Fibroblast of lung (primary cell): ENCODE measurements around the gene UQCC2. TPM values are rescaled to one million over a fixed set of nuclear protein-coding genes. Genes with fewer than 3 reads are reported as not detected.
A peak's percentile ranks its signal among the peaks of the same experiment; 100 is the strongest.

Experiments
- DNase-seq, 2 donors: peaks; one replicate each; pipeline versions ENCODE4 v3.0.0 to v3.0.0-alpha.2; 2010; ENCODE audit warnings: low read depth in 2 of 2
- H2AFZ ChIP-seq: 2 replicates; pipeline ENCODE4 v1.5.1; 2012; ENCODE audit warnings: low read length, control low read depth, inconsistent platforms
- H3K27ac ChIP-seq: 2 replicates; pipeline ENCODE4 v1.5.1; 2011; ENCODE audit warnings: low read length, control low read depth; ENCODE audit not compliant: insufficient read depth
- H3K27me3 ChIP-seq: 2 replicates; pipeline ENCODE4 v1.5.1; 2011; ENCODE audit warnings: mild to moderate bottlenecking, low read length; ENCODE audit not compliant: control insufficient read depth, insufficient read depth
- H3K36me3 ChIP-seq: 2 replicates; pipeline ENCODE4 v1.5.1; 2011; ENCODE audit warnings: low read length; ENCODE audit not compliant: control insufficient read depth, insufficient read depth
- H3K4me1 ChIP-seq: 2 replicates; pipeline ENCODE4 v1.5.1; 2011; ENCODE audit warnings: low read length; ENCODE audit not compliant: control insufficient read depth, insufficient read depth; ENCODE audit errors: extremely low read depth
- H3K4me2 ChIP-seq: 2 replicates; pipeline ENCODE4 v1.5.1; 2011; ENCODE audit warnings: low read length, control low read depth; ENCODE audit not compliant: insufficient read depth; ENCODE audit errors: extremely low read depth
- H3K4me3 ChIP-seq, 4 experiments: fragments of 200-600 bp in 1 of 4; sonication (generic) in 1 of 4; replicated peaks in 1 of 4; 2 replicates each; pipeline ENCODE4 v1.5.1; 2011 to 2016; ENCODE audit warnings: low read length in 4 of 4, low read depth in 3 of 4, mild to moderate bottlenecking in 3 of 4, control low read depth in 2 of 4, inconsistent platforms in 1 of 4, mixed read lengths in 1 of 4; ENCODE audit not compliant: insufficient read depth in 1 of 4; ENCODE audit errors: control extremely low read depth in 1 of 4
- H3K79me2 ChIP-seq: 2 replicates; pipeline ENCODE4 v1.5.1; 2012; ENCODE audit warnings: mild to moderate bottlenecking, low read length, inconsistent platforms; ENCODE audit not compliant: control insufficient read depth, insufficient read depth
- H3K9ac ChIP-seq: 2 replicates; pipeline ENCODE4 v1.5.1; 2011; ENCODE audit warnings: mild to moderate bottlenecking, low read length, control low read depth; ENCODE audit not compliant: insufficient read depth
- H3K9me3 ChIP-seq: 2 replicates; pipeline ENCODE4 v1.5.1; 2012; ENCODE audit warnings: low read depth, low read length; ENCODE audit not compliant: control insufficient read depth, insufficient read depth
- H4K20me1 ChIP-seq: 2 replicates; pipeline ENCODE4 v1.5.1; 2011; ENCODE audit warnings: low read length; ENCODE audit not compliant: control insufficient read depth, insufficient read depth; ENCODE audit errors: extremely low read depth
- EZH2 ChIP-seq: IDR thresholded peaks from 2 replicates; pipeline ENCODE4 v1.5.1; 2012; ENCODE audit warnings: low read length, control low read depth, mild to moderate bottlenecking; ENCODE audit errors: missing control alignments
- polyA plus RNA-seq, 2 donors: library from polyadenylated mRNA; depleted of rRNA in 1 of 2; stranded (reverse) in 1 of 2; unstranded in 1 of 2; fragments of >200 nt; gene quantifications; 2 replicates each; pipeline ENCODE4 v1.2.1, GENCODE V29; 2011 to 2012; ENCODE audit warnings: missing spikeins in 1 of 2
- total RNA-seq: library from RNA; depleted of rRNA; stranded (reverse); fragments of >200 nt; gene quantifications from 2 replicates; pipeline ENCODE4 v1.2.1, GENCODE V29; 2014
- TF ChIP-seq, protein P1 (sequence below), 2 donors: IDR thresholded peaks in 1 of 2; conservative IDR thresholded peaks in 1 of 2; 1 replicate in 1 of 2; 2 replicates in 1 of 2; pipeline ENCODE4 v1.5.1; 2011 to 2012; ENCODE audit warnings: low read length in 2 of 2, control low read depth in 1 of 2, inconsistent platforms in 1 of 2, low read depth in 1 of 2, mild to moderate bottlenecking in 1 of 2

UQCC2 gene
- total and polyA plus RNA-seq, 2 donors (not counting 1 experiment from before 2014, with no cell fraction given): 33.8 to 36.5 TPM

DNA sequence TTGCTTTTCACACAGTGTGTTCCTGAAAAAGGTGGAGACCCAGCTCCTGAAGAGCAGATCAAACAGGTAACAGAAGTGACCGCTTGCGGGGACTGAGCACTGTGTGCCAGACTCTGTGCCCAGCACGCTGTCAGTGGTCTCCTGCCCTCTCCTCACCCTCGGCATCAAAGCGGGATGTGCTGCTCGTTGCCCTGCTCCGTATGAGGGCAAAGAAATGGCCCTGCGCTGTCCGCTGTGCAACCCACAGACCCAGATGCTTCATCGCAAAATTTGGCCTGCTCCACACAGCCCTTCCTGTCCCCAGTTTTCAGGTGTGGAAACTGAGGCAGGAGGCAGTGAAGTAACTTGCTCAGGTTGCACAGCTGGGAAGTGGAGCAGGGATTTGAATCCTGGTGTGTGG lies 13.7 kb downstream of the UQCC2 start:
- Histone ChIP-seq H3K4me1 (peaks cover 20% of the 10 kb centered on the region), H2AFZ (no peak overlapping the region), H3K4me2 (no peak overlapping the region), H3K9me3 (no peaks in the 10 kb centered on the region), H3K27me3 (no peaks in the 10 kb centered on the region), H3K27ac (no peak overlapping the region), H3K36me3 (peaks cover 20% of the 10 kb centered on the region), H4K20me1 (peaks cover 2% of the 10 kb centered on the region), H3K4me3 (no peak overlapping the region), H3K79me2 (peaks cover 1% of the 10 kb centered on the region), H3K9ac (no peak overlapping the region)
- no peak for DNase-seq
- TF ChIP-seq, protein P1, sequence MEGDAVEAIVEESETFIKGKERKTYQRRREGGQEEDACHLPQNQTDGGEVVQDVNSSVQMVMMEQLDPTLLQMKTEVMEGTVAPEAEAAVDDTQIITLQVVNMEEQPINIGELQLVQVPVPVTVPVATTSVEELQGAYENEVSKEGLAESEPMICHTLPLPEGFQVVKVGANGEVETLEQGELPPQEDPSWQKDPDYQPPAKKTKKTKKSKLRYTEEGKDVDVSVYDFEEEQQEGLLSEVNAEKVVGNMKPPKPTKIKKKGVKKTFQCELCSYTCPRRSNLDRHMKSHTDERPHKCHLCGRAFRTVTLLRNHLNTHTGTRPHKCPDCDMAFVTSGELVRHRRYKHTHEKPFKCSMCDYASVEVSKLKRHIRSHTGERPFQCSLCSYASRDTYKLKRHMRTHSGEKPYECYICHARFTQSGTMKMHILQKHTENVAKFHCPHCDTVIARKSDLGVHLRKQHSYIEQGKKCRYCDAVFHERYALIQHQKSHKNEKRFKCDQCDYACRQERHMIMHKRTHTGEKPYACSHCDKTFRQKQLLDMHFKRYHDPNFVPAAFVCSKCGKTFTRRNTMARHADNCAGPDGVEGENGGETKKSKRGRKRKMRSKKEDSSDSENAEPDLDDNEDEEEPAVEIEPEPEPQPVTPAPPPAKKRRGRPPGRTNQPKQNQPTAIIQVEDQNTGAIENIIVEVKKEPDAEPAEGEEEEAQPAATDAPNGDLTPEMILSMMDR (conservative IDR thresholded peaks at IDR 0.05 in 1 of 2, IDR thresholded peaks at IDR 0.05 in 1 of 2; ENCODE audit: low read depth in 1 of 2, low read length in 2 of 2): no peak
- TF ChIP-seq EZH2: no peak

DNA sequence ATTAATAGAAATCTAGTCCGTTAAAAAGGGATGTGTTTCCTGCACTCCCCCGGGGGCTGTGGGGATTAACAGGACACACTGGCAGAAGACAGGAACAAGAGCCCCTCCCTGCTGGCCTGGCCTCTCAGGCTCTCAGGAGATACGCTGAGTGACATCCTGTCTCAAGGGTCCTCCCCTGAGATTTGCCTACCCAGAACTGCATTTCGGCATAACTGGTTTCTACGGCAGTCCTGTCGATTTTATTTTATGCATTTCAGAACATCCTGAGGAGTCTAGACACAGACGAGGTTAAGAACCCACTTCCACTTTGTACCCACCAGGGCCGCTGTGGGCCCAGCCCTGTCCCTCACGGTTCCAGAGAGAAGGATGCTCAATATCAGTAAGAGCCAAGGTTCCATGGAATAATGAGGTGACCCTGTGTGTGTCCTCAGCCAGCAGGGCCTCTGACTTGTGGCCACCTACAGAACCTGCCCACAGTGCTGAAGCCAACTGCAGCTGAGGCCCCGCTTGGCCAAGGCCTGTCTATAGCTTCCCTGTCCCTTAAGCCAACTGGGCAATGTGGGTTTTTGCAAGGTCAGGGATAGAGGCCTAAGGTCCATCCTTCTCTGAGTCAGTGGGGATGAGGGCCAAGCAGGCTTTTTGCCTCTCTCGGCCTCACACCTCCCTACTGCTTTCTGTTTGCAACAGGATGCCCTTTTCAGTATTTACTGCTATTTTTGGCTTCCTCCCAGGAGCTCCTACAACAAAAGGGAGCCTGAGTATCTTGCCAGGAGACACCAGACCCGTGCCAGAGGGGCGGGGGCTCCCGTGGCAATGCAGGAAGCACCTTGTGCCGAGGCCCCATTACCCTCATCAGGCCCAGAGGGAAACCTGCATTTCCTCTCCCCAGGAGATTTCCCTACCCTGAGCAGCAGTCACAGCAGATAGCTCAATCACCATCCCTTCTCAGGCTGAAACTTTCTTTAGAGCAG lies 14.7 kb downstream of the UQCC2 start:
- no peak overlapping the region for H3K4me3 ChIP-seq
- H3K79me2 ChIP-seq: peaks cover 1% of the 10 kb centered on the region
- H3K4me1 ChIP-seq: peaks cover 26% of the 10 kb centered on the region
- peaks cover 22% of the 10 kb centered on the region for H3K36me3 ChIP-seq
- DNase-seq: peak; percentile 76 to 85
- H3K4me2 ChIP-seq: peak overlapping the region; percentile 40
- no peaks in the 10 kb centered on the region for H3K9me3 ChIP-seq
- TF ChIP-seq EZH2: no peak
- TF ChIP-seq, protein P1 (conservative IDR thresholded peaks at IDR 0.05 in 1 of 2, IDR thresholded peaks at IDR 0.05 in 1 of 2; ENCODE audit: low read depth in 1 of 2, low read length in 2 of 2): no peak
- H3K9ac ChIP-seq: no peak overlapping the region
- H3K27me3 ChIP-seq: no peaks in the 10 kb centered on the region
- no peak overlapping the region for H2AFZ ChIP-seq
- H3K27ac ChIP-seq: peak overlapping the region; percentile 41
- peaks cover 2% of the 10 kb centered on the region for H4K20me1 ChIP-seq

DNA sequence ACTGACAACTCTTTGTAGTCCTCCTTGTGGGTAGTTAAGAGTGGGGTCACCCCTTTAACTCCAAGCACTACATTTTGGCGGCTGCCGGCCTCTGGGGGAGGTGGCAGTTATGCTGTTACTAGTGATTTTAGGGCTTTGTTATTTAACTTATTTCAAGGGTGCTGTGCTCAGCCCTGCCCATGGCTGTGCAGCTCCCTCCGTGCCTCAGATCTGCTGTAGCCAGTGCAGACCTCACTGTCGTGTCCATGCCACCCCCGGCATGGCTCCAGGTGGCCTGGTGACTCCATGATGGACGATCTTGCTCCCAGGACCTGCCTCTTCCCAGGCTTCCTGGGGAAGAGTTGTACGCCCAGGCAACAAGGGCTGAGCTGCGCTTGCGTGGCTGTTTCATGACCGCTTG lies 15.4 kb downstream of the UQCC2 start:
- no peak overlapping the region for H2AFZ ChIP-seq
- H3K4me1 ChIP-seq: peaks cover 26% of the 10 kb centered on the region
- H3K36me3 ChIP-seq: peaks cover 27% of the 10 kb centered on the region
- H3K4me3 ChIP-seq: no peak overlapping the region
- peaks cover 1% of the 10 kb centered on the region for H3K79me2 ChIP-seq
- H4K20me1 ChIP-seq: peaks cover 2% of the 10 kb centered on the region
- no peak overlapping the region for H3K9ac ChIP-seq
- H3K4me2 ChIP-seq: no peak overlapping the region
- no peaks in the 10 kb centered on the region for H3K27me3 ChIP-seq
- TF ChIP-seq, protein P1 (conservative IDR thresholded peaks at IDR 0.05 in 1 of 2, IDR thresholded peaks at IDR 0.05 in 1 of 2; ENCODE audit: low read depth in 1 of 2, low read length in 2 of 2): no peak
- TF ChIP-seq EZH2: no peak
- H3K27ac ChIP-seq: no peak overlapping the region
- no peaks in the 10 kb centered on the region for H3K9me3 ChIP-seq
- no peak for DNase-seq
